ENCODE measurements around the gene GATD1. TPM values are rescaled to one million over a fixed set of nuclear protein-coding genes. Genes with fewer than 3 reads are reported as not detected.

Gene GATD1
- total RNA-seq, 2 donors from 2014 or later = 31.9 to 34.4 TPM

DNA sequence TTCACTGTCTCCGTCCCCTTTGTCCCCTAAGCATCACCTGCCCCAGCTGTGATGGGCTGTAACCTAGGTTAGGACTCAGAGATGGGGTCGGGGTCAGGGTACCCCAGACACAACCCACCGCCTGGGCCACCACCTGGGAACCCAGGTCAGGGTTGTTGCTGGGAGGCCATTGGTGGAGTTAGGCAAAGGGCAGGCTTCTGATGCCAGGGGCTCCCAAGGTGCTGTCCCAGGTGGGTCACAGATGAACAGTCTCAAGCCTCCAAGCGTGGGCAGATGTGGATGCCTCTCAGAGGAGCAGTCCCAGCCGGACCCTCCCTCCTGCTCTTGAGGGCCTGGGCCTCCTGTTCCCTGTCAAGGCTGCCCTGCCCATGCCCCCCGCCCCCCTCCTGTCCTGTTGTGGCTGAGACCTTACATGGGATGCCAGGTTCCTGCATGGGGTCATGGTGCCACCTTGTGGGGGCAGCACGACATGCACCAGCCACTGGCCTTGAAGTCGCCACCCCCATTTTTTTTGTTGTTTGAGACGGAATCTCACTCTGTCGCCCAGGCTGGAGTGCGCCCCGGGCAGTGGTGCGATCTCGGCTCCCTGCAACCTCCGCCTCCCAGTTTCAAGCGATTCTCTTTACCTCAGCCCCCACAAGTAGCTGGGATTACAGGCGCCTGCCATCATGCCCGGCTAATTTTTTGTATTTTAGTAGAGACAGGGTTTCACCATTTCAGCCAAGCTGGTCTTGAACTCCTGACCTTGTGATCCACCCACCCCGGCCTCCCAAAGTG is 12.1 kb downstream of the GATD1 start:
- DNase-seq (peak; percentile 66 to 68), ATAC-seq (replicated peaks in 1 of 2) (peak; percentile 66 to 68)
- Mint-ChIP-seq H3K36me3 (ENCODE audit: insufficient read depth in 2 of 2) (peaks cover 0 to 6% of the 10 kb centered on the region in 2 donors), H3K9me3 (no peaks in the 10 kb centered on the region), H3K4me1 (ENCODE audit: low read depth) (peaks cover 15% of the 10 kb centered on the region), H3K27ac (no peak overlapping the region), H3K27me3 (ENCODE audit: low read depth) (no peaks in the 10 kb centered on the region), H3K4me3 (no peak overlapping the region)

DNA sequence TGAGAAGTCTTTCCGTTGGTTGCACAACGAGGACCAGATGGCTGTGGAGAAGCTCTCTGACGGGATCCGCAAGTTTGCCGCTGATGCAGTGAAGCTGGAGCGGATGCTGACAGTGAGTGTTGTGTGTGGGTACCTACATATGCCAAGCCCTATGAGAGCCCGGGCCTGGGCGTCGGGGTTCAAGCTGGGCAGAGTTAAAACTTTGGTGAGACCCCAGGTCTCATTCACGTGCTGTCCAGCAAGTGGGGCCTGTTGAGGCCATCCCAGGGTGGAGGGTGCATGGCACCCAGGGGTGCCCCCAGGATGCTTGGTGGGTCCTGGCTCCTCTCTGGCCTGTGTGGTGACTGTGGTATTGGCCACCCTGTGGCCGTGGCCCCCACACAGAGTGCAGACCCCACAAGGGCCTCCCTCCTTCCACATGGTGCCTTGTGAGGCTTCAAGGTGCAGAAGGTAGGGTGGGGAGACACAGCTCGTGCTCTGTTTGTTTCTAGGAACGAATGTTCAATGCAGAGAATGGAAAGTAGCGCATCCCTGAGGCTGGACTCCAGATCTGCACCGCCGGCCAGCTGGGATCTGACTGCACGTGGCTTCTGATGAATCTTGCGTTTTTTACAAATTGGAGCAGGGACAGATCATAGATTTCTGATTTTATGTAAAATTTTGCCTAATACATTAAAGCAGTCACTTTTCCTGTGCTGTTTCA is 12.8 kb downstream of the GATD1 start:
- ATAC-seq (replicated peaks in 1 of 2) = no peak
- Mint-ChIP-seq H3K27me3 (ENCODE audit: low read depth) (no peaks in the 10 kb centered on the region), H3K9me3 (no peaks in the 10 kb centered on the region), H3K36me3 (ENCODE audit: insufficient read depth in 2 of 2) (peaks cover 0 to 10% of the 10 kb centered on the region in 2 donors), H3K27ac (no peak overlapping the region), H3K4me1 (ENCODE audit: low read depth) (peaks cover 17% of the 10 kb centered on the region), H3K4me3 (no peak overlapping the region)
- no peak for DNase-seq

DNA sequence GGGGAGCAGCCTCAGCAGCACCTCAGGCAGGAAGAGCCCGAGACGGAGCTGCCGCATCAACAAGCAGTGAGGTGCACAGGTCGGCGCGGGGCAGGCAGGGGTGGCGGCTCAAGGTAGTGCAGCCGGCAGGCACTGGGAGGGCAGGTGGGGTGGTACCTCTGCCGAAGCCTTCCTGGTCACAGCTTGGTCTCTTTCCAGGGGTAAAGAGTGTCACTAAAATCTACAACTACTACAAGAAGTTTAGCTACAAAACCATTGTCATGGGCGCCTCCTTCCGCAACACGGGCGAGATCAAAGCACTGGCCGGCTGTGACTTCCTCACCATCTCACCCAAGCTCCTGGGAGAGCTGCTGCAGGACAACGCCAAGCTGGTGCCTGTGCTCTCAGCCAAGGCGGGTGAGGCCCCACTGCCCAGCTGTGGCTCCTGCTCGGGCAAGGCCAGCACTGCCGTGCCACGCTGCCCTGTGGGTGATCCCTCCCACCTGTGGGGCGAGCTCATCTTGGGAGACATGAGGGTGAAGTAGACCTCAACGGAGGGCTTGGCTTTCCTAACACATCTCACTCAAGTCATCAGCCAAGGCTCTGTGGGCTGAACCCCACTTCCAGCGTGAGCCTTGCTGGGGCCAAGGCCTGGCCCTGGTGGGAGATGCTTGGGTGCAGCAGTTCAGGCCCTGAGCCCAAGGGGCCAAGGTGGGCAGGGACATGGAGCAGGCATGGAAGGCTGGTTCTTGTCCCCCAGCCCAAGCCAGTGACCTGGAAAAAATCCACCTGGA is 13.6 kb downstream of the GATD1 start:
- Mint-ChIP-seq H3K4me3 (no peak overlapping the region), H3K27ac (no peak overlapping the region), H3K4me1 (ENCODE audit: low read depth) (peaks cover 17% of the 10 kb centered on the region), H3K9me3 (no peaks in the 10 kb centered on the region), H3K36me3 (ENCODE audit: insufficient read depth in 2 of 2) (peaks cover 0 to 12% of the 10 kb centered on the region in 2 donors), H3K27me3 (ENCODE audit: low read depth) (no peaks in the 10 kb centered on the region)
- ATAC-seq (replicated peaks in 1 of 2) (no peak), DNase-seq (no peak)

DNA sequence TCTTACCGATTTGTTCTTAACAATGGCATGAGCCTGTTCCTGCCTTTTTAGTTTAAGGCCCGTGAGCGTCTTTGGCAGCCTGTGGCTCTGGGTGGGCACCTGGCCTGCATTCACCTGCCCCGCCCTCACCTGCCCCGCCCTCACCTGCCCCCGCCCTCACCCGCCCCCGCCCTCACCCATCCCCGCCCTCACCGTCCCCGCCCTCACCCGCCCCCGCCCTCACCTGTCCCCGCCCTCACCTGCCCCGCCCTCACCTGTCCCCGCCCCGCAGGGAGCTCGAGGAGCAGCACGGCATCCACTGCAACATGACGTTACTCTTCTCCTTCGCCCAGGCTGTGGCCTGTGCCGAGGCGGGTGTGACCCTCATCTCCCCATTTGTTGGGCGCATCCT is 14.2 kb downstream of the GATD1 start:
- DNase-seq (no peak), ATAC-seq (replicated peaks in 1 of 2) (no peak)
- Mint-ChIP-seq H3K27me3 (ENCODE audit: low read depth) (no peaks in the 10 kb centered on the region), H3K4me3 (no peak overlapping the region), H3K27ac (no peak overlapping the region), H3K4me1 (ENCODE audit: low read depth) (peaks cover 17% of the 10 kb centered on the region), H3K9me3 (no peaks in the 10 kb centered on the region), H3K36me3 (ENCODE audit: insufficient read depth in 2 of 2) (peaks cover 0 to 12% of the 10 kb centered on the region in 2 donors)

DNA sequence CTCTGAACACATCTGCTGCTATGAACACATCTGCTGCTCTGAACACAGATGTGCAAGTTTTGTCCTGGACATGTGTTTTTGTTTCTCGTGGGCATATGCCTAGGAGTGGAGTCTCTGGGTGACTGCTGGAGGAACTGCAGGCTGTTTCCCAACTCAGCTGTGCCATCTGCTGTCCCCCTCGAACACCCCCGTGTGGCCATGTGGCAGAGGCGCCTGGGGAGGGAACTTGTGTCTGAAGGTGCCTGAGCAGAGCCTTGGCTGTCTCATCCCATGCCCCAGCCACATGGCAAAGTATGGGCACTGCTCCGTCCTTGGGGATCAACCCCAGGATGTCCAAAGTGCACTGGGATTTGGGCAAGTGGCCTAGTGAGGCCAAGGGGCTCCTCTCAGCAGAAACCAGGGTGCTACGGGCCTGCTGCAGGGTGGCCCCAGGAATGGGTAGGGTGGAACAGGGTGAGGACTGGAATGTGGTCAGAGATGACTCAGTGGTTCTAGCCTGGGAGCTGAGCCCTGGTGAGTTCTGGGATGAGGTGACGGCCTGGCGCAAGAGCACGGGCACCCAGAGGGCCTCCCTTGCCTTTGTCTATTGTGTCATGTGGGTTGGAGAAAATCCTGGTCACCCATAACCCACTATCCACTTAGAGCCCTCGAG is 14.7 kb downstream of the GATD1 start:
- ATAC-seq (replicated peaks in 1 of 2) (no peak), DNase-seq (no peak)
- no peak overlapping the region for H3K27ac Mint-ChIP-seq
- peaks cover 0 to 15% of the 10 kb centered on the region in 2 donors for H3K36me3 Mint-ChIP-seq (ENCODE audit: insufficient read depth in 2 of 2)
- H3K4me3 Mint-ChIP-seq = no peak overlapping the region
- no peaks in the 10 kb centered on the region for H3K27me3 Mint-ChIP-seq (ENCODE audit: low read depth)
- no peaks in the 10 kb centered on the region for H3K9me3 Mint-ChIP-seq
- H3K4me1 Mint-ChIP-seq (ENCODE audit: low read depth) = peaks cover 17% of the 10 kb centered on the region

DNA sequence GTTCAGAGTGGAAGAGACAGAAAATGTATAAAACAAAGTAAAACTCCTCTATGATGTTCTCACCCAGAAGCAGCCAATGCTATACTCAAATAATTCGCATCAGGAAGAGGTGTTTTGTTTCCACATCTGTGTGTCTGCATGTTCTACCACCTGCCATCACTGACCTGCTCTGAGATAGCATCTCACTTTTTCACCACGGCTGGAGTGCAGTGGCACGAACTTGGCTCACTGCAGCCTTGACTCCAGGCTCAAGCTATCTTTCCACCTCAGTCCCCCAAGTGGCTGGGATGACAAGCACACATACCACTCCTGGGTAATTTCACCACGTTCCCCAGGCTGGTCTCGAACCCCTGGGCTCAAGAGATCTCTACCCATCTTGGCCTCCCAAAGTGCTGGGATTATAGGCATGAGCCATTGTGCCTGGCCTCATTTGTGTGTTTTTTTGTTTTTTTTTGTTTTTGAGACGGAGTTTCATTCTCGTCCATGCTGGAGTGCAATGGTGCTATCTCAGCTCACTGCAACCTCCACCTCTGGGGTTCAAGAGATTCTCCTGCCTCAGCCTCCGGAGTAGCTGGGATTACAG is 15.7 kb downstream of the GATD1 start:
- Mint-ChIP-seq H3K9me3 (no peaks in the 10 kb centered on the region), H3K4me1 (ENCODE audit: low read depth) (peaks cover 13% of the 10 kb centered on the region), H3K27ac (no peak overlapping the region), H3K27me3 (ENCODE audit: low read depth) (no peaks in the 10 kb centered on the region), H3K36me3 (ENCODE audit: insufficient read depth in 2 of 2) (peaks cover 0 to 21% of the 10 kb centered on the region in 2 donors), H3K4me3 (no peak overlapping the region)
- DNase-seq (no peak), ATAC-seq (replicated peaks in 1 of 2) (no peak)

DNA sequence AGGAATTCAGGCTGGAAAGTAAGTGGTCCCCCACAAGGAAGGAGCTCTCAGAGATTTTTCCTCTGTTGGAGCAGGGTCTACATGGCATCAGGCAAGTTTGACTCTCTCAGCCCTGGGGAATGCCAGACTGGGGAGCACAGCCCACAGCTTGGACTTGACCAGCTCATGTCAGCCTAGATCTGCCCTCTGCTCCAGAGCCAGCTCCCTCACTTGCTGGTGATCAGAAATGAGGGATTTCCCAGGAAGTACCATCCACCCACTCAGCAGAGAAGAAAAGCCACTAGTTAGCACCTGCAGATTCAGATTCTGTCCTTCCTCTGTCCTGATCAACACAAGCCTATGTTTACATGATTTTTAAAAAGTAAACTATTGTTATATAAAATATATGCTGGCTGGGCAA is 17.1 kb downstream of the GATD1 start:
- ATAC-seq (replicated peaks in 1 of 2) (no peak), DNase-seq (no peak)
- Mint-ChIP-seq H3K4me3 (no peak overlapping the region), H3K27ac (no peak overlapping the region), H3K9me3 (no peaks in the 10 kb centered on the region), H3K4me1 (ENCODE audit: low read depth) (peaks cover 4% of the 10 kb centered on the region), H3K36me3 (ENCODE audit: insufficient read depth in 2 of 2) (peaks cover 0 to 22% of the 10 kb centered on the region in 2 donors), H3K27me3 (ENCODE audit: low read depth) (no peaks in the 10 kb centered on the region)

DNA sequence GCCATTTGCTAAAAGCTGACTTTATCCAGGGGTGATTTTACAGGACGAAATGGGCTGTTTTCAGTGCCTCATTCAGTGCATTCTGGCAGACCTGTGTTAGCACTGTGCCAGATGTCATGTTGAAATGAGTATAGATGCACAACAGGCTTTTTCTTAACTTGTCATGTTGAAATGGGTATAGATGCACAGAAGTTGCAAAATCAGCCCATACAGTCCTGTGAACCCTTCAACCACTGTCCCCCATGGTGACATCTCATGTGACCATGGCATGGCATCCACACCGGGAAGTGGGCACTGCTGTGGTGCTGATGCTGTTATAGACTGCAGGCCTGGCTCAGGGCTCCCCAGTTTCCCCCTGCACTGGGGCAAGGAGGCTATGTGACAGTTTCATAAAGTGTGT is 27.6 kb downstream of the GATD1 start:
- peak overlapping the region; percentile 72 for H3K27ac Mint-ChIP-seq
- H3K27me3 Mint-ChIP-seq (ENCODE audit: low read depth) = no peaks in the 10 kb centered on the region
- no peak for DNase-seq
- no peak for ATAC-seq (replicated peaks in 1 of 2)
- peaks cover 0 to 2% of the 10 kb centered on the region in 2 donors for H3K36me3 Mint-ChIP-seq (ENCODE audit: insufficient read depth in 2 of 2)
- no peaks in the 10 kb centered on the region for H3K9me3 Mint-ChIP-seq
- peak overlapping the region; percentile 40 to 63 for H3K4me3 Mint-ChIP-seq
- H3K4me1 Mint-ChIP-seq (ENCODE audit: low read depth) = peaks cover 12% of the 10 kb centered on the region

DNA sequence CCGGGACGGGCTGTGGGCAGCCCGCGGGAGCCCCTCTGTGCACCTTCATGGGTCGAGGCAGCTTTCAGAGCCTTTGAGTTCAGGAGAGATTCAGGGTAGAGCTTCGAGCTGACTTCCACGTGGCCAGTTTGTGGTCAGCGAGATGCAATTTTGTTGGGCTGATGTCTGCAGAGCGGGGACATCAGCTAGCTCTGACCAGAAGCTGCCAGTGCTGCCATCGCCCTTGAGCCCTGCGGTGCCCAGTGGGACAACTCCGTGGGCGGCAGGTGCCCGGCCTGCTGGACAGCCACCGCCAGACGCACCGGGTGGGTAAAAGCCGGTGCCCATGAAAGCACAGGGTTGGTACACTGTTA is 29.3 kb downstream of the GATD1 start:
- no peak for DNase-seq

DNA sequence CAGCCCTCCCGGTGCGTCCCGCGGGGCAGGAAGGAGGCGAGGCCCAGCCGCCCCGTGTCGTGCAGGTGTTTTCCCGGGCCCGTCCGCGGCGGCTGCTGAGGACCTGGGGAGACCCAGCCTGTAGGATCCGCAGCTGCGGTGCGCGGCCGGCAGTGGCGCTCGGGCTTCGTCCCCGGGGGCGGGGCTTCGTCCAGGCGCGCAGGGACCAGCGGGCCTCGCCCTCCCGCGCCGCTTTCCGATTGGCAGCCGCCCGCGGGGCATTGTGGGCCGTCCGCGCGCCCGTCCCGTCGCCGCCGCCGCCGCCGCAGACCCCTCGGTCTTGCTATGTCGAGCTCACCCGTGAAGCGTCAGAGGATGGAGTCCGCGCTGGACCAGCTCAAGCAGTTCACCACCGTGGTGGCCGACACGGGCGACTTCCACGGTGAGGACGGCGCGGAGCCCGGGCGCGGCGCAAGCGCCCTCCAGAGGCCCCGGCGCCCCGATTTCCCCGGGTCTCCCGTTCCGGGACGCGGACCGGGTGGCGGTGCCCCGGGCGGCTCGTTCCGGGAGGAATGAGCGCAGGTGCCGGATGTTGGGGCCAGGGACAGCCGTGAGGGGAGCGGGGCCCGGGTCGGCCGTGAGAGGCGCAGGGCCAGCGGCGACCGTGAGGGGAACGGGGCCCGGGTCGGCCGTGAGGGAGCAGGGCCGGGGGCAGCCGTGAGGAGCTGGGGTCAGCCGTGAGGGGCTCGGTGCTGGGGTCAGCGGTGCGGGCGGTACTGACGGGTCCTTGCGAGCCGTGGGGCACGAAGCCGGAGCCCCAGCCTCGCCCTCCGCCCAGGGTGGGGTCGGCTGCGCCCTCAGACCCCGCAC is 29.9 kb downstream of the GATD1 start, which contains the start of gene TALDO1:
TSS of gene TALDO1 (plus strand) at position 307 of the 849 bp plus-strand sequence. CDS start at position 325, 18 bp downstream.
- peaks cover 12% of the 10 kb centered on the region for H3K4me1 Mint-ChIP-seq (ENCODE audit: low read depth)
- DNase-seq = peak; percentile 94 to 96
- ATAC-seq (replicated peaks in 1 of 2) = peak; percentile 94 to 96
- peaks cover 0 to 2% of the 10 kb centered on the region in 2 donors for H3K36me3 Mint-ChIP-seq (ENCODE audit: insufficient read depth in 2 of 2)
- peak within 1 kb of the TSS; percentile 91 to 94 for H3K4me3 Mint-ChIP-seq
- H3K9me3 Mint-ChIP-seq = no peaks in the 10 kb centered on the region
- H3K27me3 Mint-ChIP-seq (ENCODE audit: low read depth) = no peaks in the 10 kb centered on the region
- H3K27ac Mint-ChIP-seq = peak within 1 kb of the TSS; percentile 87

More for the DNA sequence above, 29.3 kb downstream of the GATD1 start:
- peak in 1 of 2 donors; percentile 3 for ATAC-seq (replicated peaks in 1 of 2)
- Mint-ChIP-seq H3K27ac (peak overlapping the region; percentile 87), H3K9me3 (no peaks in the 10 kb centered on the region), H3K27me3 (ENCODE audit: low read depth) (no peaks in the 10 kb centered on the region), H3K4me1 (ENCODE audit: low read depth) (peaks cover 12% of the 10 kb centered on the region), H3K36me3 (ENCODE audit: insufficient read depth in 2 of 2) (peaks cover 0 to 2% of the 10 kb centered on the region in 2 donors), H3K4me3 (peak overlapping the region; percentile 91 to 94)

DNA sequence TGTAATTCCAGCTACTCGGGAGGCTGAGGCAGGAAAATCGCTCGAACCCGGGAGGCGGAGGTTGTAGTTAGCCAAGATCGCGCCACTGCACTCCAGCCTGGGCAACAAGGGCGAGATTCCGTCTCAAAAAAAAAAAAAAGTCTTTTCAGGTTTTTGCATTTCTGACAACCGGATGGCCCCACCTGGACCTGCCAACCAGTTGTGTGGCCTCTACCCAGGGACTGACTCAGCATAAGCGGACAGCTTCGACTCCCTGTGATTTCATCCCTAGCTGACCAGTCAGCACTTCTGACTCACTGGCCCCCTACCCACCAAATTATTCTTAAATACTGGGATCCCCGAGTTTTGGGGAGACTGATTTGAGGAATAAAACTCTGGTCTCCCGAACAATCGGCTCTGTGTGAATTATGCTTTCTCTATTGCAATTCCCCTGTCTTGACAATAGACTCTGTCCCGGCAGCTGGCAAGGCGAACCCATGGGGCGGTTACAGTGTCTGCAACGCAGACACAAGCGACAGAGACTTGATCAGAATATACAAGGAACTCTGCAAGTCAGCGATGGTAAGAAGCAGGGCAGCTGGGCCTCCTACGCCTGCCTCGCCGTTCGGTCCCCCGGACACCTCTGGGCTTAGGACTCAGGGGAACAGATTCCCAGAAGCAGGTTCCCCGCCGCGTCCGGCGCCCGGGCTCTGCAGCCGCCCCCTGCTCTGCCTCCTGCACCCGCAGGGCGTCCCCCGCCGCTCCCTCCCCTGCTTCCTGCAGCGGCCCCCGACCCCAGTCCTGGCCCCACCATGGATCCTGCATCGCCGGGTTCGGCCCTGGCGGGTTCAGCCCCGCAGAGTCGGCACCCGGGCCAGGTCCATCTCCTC is 30.8 kb downstream of the GATD1 start:
- H3K4me1 Mint-ChIP-seq (ENCODE audit: low read depth) = peaks cover 12% of the 10 kb centered on the region
- H3K27me3 Mint-ChIP-seq (ENCODE audit: low read depth) = no peaks in the 10 kb centered on the region
- ATAC-seq (replicated peaks in 1 of 2) = peak; percentile 26 to 58
- peak in 1 of 2 donors; percentile 32 for DNase-seq
- H3K36me3 Mint-ChIP-seq (ENCODE audit: insufficient read depth in 2 of 2) = no peaks in the 10 kb centered on the region
- H3K9me3 Mint-ChIP-seq = no peaks in the 10 kb centered on the region
- H3K27ac Mint-ChIP-seq = no peak overlapping the region
- peak overlapping the region; percentile 91 to 94 for H3K4me3 Mint-ChIP-seq

All from activated T-cell treated with anti-CD3 and anti-CD28 coated beads, Interleukin-2, amount 50 U/mL, for 72 hours (primary cell).